Myocyte (in vitro differentiated cells): ENCODE results near the gene DLG2. TPM values are rescaled to one million over a fixed set of nuclear protein-coding genes. Genes with fewer than 3 reads are reported as not detected.
A peak's percentile ranks its signal among the peaks of the same experiment; 100 is the strongest.

ENCODE experiments used
- DNase-seq: peaks from one replicate; pipeline ENCODE4 v3.0.0-alpha.2; 2012; ENCODE audit warnings: low read depth
- total RNA-seq: library from RNA; depleted of rRNA; stranded (reverse); fragments of >200 nt; gene quantifications from 2 replicates; pipeline ENCODE4 v1.2.3, GENCODE V29; 2014

Gene DLG2
- total RNA-seq, 1 donor from 2014 or later: 9.5 TPM

- DNase-seq: no peak
Observed at GRCh38 chr11:83835423-83835822, 1791.7 kb downstream of the DLG2 start.

GRCh38 chr11:83831929-83832328 lies 1795.2 kb downstream of the DLG2 start:
- no peak for DNase-seq

- DNase-seq: peak; percentile 18
Observed at GRCh38 chr11:83827940-83828554, 1799.1 kb downstream of the DLG2 start.

GRCh38 chr11:83827520-83827919 lies 1799.6 kb downstream of the DLG2 start:
- peak; percentile 2 for DNase-seq

- DNase-seq: no peak
Observed at GRCh38 chr11:83826078-83826477, 1801.1 kb downstream of the DLG2 start.

GRCh38 chr11:83823461-83824025 lies 1803.6 kb downstream of the DLG2 start:
- no peak for DNase-seq

GRCh38 chr11:83819931-83820549 lies 1807.1 kb downstream of the DLG2 start:
- peak; percentile 60 for DNase-seq

GRCh38 chr11:83818349-83818748 lies 1808.8 kb downstream of the DLG2 start:
- DNase-seq: no peak

- peak; percentile 15 for DNase-seq
Observed at GRCh38 chr11:83816572-83817187, 1810.5 kb downstream of the DLG2 start.

- no peak for DNase-seq
Observed at GRCh38 chr11:83815736-83816135, 1811.4 kb downstream of the DLG2 start.

- no peak for DNase-seq
Observed at GRCh38 chr11:83813296-83813695, 1813.8 kb downstream of the DLG2 start.

GRCh38 chr11:83809274-83809673 lies 1817.9 kb downstream of the DLG2 start:
- no peak for DNase-seq

GRCh38 chr11:83801799-83802198 lies 1825.3 kb downstream of the DLG2 start:
- no peak for DNase-seq

GRCh38 chr11:83793310-83793709 lies 1833.8 kb downstream of the DLG2 start:
- DNase-seq: no peak

- DNase-seq: no peak
Observed at GRCh38 chr11:83791557-83791956, 1835.6 kb downstream of the DLG2 start.

- DNase-seq: no peak
Observed at GRCh38 chr11:83785942-83786341, 1841.2 kb downstream of the DLG2 start.

- no peak for DNase-seq
Observed at GRCh38 chr11:83784419-83784818, 1842.7 kb downstream of the DLG2 start.

GRCh38 chr11:83782329-83782728 lies 1844.8 kb downstream of the DLG2 start:
- no peak for DNase-seq

GRCh38 chr11:83779876-83780275 lies 1847.3 kb downstream of the DLG2 start:
- no peak for DNase-seq

- DNase-seq: no peak
Observed at GRCh38 chr11:83778596-83778995, 1848.5 kb downstream of the DLG2 start.

- DNase-seq: no peak
Observed at GRCh38 chr11:83773950-83774880, 1852.9 kb downstream of the DLG2 start.
